CD4-positive, alpha-beta T cell (primary cell): Measurements from ENCODE around the gene TIMP4. TPM values are rescaled to one million over a fixed set of nuclear protein-coding genes. Genes with fewer than 3 reads are reported as not detected.
A peak's percentile ranks its signal among the peaks of the same experiment; 100 is the strongest.

Experiments used
- ATAC-seq: fragments of 200-7000 bp; cut with Tn5 transposase; one replicate; pipeline ENCODE4 v1.10.0; 2022; ENCODE audit warnings: mild to moderate bottlenecking; ENCODE audit not compliant: poor library complexity
- CTCF ChIA-PET: fragments of 350-600 bp; sonication (Branson Sonifier 250); formaldehyde crosslinking; loops from one replicate; lab custom pipeline; 2021; ENCODE audit warnings: antibody characterized with exemption, inconsistent platforms; lab: Charles Lee
- POLR2A ChIA-PET: fragments of 350-600 bp; sonication (Branson Sonifier 250); formaldehyde crosslinking; loops from one replicate; lab custom pipeline; 2021; ENCODE audit warnings: antibody characterized with exemption, inconsistent platforms; lab: Charles Lee
- DNase-seq, 14 experiments: peaks; one replicate each; pipeline ENCODE4 v3.0.0-alpha.2; 2013 to 2020; ENCODE audit warnings: mixed read lengths in 2 of 14
- H3K27ac ChIP-seq, 2 donors: one replicate each; pipeline versions ENCODE4 v1.5.1 to v1.7.0; 2013; ENCODE audit warnings: low read length in 2 of 2, low read depth in 1 of 2, mild to moderate bottlenecking in 1 of 2
- H3K27me3 ChIP-seq, 2 experiments: 1 replicate in 1 of 2; 2 replicates in 1 of 2; pipeline versions ENCODE4 v1.6.1 to v1.7.0; 2013; ENCODE audit warnings: low read length in 2 of 2, control low read depth in 1 of 2, mild to moderate bottlenecking in 1 of 2, moderate library complexity in 1 of 2; ENCODE audit not compliant: insufficient read depth in 2 of 2, control insufficient read depth in 1 of 2
- H3K36me3 ChIP-seq: one replicate; pipeline ENCODE4 v1.6.1; 2013; ENCODE audit warnings: low read length, control low read depth; ENCODE audit not compliant: insufficient read depth
- H3K4me1 ChIP-seq: one replicate; pipeline ENCODE4 v1.6.1; 2013; ENCODE audit warnings: low read length, control low read depth; ENCODE audit not compliant: insufficient read depth
- H3K4me3 ChIP-seq: one replicate; pipeline ENCODE4 v1.5.1; 2013; ENCODE audit warnings: mild to moderate bottlenecking, low read length, moderate library complexity
- H3K9me3 ChIP-seq, 2 experiments: 1 replicate in 1 of 2; 2 replicates in 1 of 2; pipeline versions ENCODE4 v1.6.1 to v1.7.0; 2013; ENCODE audit warnings: low read length in 2 of 2, mild to moderate bottlenecking in 2 of 2, control low read depth in 1 of 2, moderate library complexity in 1 of 2; ENCODE audit not compliant: control insufficient read depth in 1 of 2, insufficient read depth in 1 of 2
- H3K27ac Mint-ChIP-seq: one replicate; pipeline ENCODE4 v1.8.0; 2020; ENCODE audit warnings: mixed read lengths
- H3K27me3 Mint-ChIP-seq: one replicate; pipeline ENCODE4 v1.8.0; 2021; ENCODE audit warnings: mixed read lengths
- H3K36me3 Mint-ChIP-seq: one replicate; pipeline ENCODE4 v1.8.0; 2021; ENCODE audit warnings: low read depth, mixed read lengths
- H3K4me1 Mint-ChIP-seq: one replicate; pipeline ENCODE4 v1.8.0; 2021; ENCODE audit warnings: low read depth, mixed read lengths
- H3K4me3 Mint-ChIP-seq: one replicate; pipeline ENCODE4 v1.8.0; 2020; ENCODE audit warnings: mild to moderate bottlenecking, mixed read lengths
- H3K9me3 Mint-ChIP-seq: one replicate; pipeline ENCODE4 v1.8.0; 2020; ENCODE audit warnings: mixed read lengths
- CTCF ChIP-seq: fragments of 200-600 bp; IDR thresholded peaks from one replicate; pipeline ENCODE4 v1.8.0; 2022; ENCODE audit warnings: antibody characterized with exemption, mild to moderate bottlenecking
- intact Hi-C, 2 experiments: fragments of 100-400 bp; cut with DNase I in 1 of 2; cut with micrococcal nuclease in 1 of 2; formaldehyde crosslinking; loops; one replicate each; pipeline versions ENCODE4 v1.15.1 to v1.9.0; 2023 to 2025; cut with DNase I, micrococcal nuclease
- polyA plus RNA-seq, 2 donors: library from polyadenylated mRNA; unstranded; fragments of 120-200 nt; gene quantifications; one replicate each; pipeline ENCODE4 v1.2.1, GENCODE V29; 2013
- total RNA-seq, 174 experiments: library from RNA in 2 of 174; stranded (reverse) in 2 of 174; gene quantifications; one replicate each; pipeline ENCODE4 v1.2.3 and lab custom pipeline; 2021 to 2026

The TIMP4 gene
- not detected for total RNA-seq
- polyA plus RNA-seq (2013, experiment 1 of 2), result not detected
- 0.08 TPM for polyA plus RNA-seq (2013, experiment 2 of 2)
- 0 to 0.84 (median 0) reads per million in 172 experiments for total RNA-seq (lab: John Stamatoyannopoulos, UW)

DNA sequence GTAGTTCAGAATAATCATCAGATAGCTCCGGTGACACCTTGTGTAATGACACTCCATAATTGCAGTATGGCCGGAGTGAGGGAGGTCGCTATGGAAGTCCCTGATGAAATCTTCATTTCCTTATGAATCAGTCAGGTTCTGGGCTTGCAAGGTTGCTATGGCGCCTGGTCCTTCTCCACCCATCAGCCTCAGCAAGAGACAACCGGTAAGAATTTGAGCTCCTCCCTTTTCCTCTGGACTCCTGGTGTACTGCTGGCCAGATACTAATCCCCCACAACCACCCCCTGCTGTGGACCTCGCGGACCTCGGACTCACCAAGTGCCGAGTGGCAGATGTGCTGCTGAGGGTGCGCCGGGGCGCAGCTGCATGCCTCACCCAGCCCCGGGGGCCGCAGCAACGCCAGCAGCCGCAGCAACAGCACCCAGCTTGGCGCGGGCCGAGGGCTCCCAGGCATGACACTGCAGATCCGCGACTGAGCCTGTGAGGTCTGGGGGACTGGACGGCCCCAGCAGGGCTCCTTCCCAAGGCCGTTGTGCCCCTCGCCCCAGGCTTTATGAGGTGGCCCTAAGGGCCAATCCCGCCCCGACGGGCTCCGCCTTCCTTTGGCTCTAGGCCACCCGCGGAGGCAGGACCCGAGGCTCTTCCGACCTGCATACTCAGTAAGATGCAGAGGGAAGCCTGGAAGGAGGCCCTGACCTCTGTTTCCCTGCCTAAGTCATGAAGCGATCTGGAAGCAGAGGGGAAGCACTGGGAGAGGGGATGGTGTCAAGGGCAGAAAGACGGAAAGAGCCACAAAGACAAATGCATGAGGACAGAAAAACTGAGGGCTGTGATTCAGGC, at the start of gene TIMP4:
TSS of gene TIMP4 (minus strand) at position 526 of the 840 bp plus-strand sequence. CDS start at position 454, 72 bp downstream.
- H3K27me3 ChIP-seq, result peaks cover 0 to 4% of the 10 kb centered on the region in 2 experiments
- no peak within 1 kb of the TSS for H3K27ac Mint-ChIP-seq
- no peak for ATAC-seq

DNA sequence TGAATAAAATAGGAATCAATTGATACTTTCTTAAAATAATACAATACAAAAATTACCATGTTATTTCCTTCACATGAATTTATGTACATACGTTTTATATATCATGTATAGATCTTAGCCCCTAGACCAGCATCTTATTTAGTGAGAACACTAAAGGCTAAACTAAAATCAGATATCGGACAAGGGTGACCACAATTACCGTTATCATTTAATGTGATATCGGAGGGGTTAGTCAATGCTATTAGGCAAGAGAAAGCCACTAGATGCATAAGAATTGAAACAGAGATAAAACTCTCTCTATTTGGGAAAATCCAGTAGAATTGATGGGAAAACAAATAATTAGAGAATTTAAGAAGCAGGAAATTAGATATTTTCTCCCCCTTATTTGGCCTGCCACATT, 46.5 kb upstream of the TIMP4 start:
- no peak overlapping the region for H3K4me3 Mint-ChIP-seq
- Histone ChIP-seq H3K4me1 (no peaks in the 10 kb centered on the region), H3K27ac (no peak overlapping the region), H3K4me3 (no peak overlapping the region), H3K36me3 (no peaks in the 10 kb centered on the region), H3K9me3 (no peaks in the 10 kb centered on the region), H3K27me3 (no peaks in the 10 kb centered on the region)
- no peak for DNase-seq
- TF ChIP-seq CTCF, result no peak
- peaks cover 6% of the 10 kb centered on the region for H3K27me3 Mint-ChIP-seq
- no peak for ATAC-seq
- H3K9me3 Mint-ChIP-seq, result no peaks in the 10 kb centered on the region
- H3K36me3 Mint-ChIP-seq, result no peaks in the 10 kb centered on the region
- no peaks in the 10 kb centered on the region for H3K4me1 Mint-ChIP-seq
- ChIA-PET CTCF (no interaction called here), POLR2A (no interaction called here)
- intact Hi-C loops, result no loop called here
- no peak overlapping the region for H3K27ac Mint-ChIP-seq

More for the DNA sequence above, at the start of gene TIMP4:
- Mint-ChIP-seq H3K9me3 (no peaks in the 10 kb centered on the region), H3K27me3 (peaks cover 4% of the 10 kb centered on the region), H3K4me3 (no peak within 1 kb of the TSS), H3K36me3 (no peaks in the 10 kb centered on the region), H3K4me1 (no peaks in the 10 kb centered on the region)
- ChIA-PET POLR2A (no interaction called here), CTCF (no interaction called here)
- Histone ChIP-seq H3K9me3 (no peaks in the 10 kb centered on the region), H3K4me3 (no peak within 1 kb of the TSS), H3K36me3 (no peaks in the 10 kb centered on the region), H3K4me1 (no peaks in the 10 kb centered on the region), H3K27ac (no peak within 1 kb of the TSS)
- no peak for TF ChIP-seq CTCF
- intact Hi-C loops, result no loop called here
- peak in 2 of 14 experiments; percentile 11 to 24 for DNase-seq

DNA sequence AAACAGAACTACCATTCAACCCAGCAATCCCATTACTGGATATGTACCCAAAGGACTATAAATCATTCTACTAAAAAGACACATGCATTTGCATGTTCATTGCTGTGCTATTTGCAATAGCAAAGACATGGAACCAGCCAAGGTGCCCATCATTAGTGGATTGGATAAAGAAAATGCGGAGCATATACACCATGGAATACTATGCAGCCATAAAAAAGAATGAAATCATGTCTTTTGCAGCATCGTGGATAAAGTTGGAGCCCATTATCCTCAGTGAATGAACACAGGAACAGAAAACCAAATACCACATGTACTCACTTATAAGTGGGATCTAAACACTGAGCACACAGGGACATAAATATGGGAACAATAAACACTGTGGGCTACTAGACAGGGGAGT, 43.1 kb upstream of the TIMP4 start:
- Mint-ChIP-seq H3K27me3 (peaks cover 6% of the 10 kb centered on the region), H3K36me3 (no peaks in the 10 kb centered on the region), H3K27ac (no peak overlapping the region), H3K4me1 (no peaks in the 10 kb centered on the region), H3K4me3 (no peak overlapping the region), H3K9me3 (no peaks in the 10 kb centered on the region)
- POLR2A ChIA-PET, result no interaction called here
- intact Hi-C loops, result no loop called here
- no peaks in the 10 kb centered on the region for H3K36me3 ChIP-seq
- no peaks in the 10 kb centered on the region for H3K27me3 ChIP-seq
- DNase-seq (no peak), ATAC-seq (no peak)
- no peaks in the 10 kb centered on the region for H3K4me1 ChIP-seq
- H3K9me3 ChIP-seq, result no peaks in the 10 kb centered on the region
- no peak for TF ChIP-seq CTCF
- no peak overlapping the region for H3K4me3 ChIP-seq
- CTCF ChIA-PET, result no interaction called here
- no peak overlapping the region for H3K27ac ChIP-seq
